Myometrial cell (primary cell): Measurements from ENCODE around the gene NALF2. TPM values are rescaled to one million over a fixed set of nuclear protein-coding genes. Genes with fewer than 3 reads are reported as not detected.

ENCODE experiments used
- total RNA-seq: library from RNA; depleted of rRNA; stranded (reverse); fragments of >200 nt; gene quantifications from 2 replicates; pipeline ENCODE4 v1.2.3, GENCODE V29; 2015

The NALF2 gene
- total RNA-seq: not detected in 2 replicates

GRCh38 chrX:69503782-69504625 is at the start of gene NALF2:
TSS of gene NALF2 (plus strand) at chrX:69504326. CDS start at chrX:69505283, 957 bp downstream.

Other genes starting within 250 kb of the NALF2 start
- under 0.01 TPM in 1 of 2 replicates, not detected in the other for gene EDA, start 111.8 kb downstream of the NALF2 start, total RNA-seq